ENCODE data around the gene ZDHHC11.

DNA sequence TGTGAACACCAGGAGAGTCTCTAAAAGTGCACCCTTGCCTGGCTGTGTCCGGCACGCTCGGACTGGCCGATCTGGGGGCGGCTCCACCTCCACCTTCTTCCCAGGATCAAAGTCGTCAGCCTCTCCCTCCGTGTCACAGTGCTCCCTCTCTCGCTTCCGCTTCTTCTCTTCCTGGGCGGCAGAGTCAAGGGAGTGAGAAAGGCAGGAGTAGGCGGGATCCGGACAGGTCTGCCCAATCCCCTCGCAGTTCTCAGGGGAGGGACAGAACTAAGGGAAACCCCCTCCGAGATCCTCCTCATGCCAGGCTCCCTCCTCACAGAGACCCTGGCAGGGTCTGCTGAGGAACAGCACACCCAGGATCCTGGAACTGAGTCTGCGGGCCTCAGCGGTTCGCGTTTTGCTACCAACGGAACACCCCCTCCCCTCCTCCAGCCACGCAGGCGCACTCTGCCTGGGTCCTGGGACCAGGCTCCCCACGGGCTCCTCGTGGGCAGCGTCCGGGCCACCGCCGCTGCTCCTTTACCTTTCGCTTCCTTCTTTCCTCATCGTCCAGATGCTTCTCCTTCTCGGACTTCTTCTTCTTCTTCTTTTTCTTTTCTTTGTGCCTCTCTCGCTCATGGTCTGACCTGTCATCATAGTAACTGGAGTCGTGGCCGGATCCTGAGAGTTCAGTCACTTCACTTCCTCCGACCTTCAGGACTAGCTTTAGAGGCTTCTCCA, 40.5 kb upstream of the ZDHHC11 start:
- TF ChIP-seq, protein P1, sequence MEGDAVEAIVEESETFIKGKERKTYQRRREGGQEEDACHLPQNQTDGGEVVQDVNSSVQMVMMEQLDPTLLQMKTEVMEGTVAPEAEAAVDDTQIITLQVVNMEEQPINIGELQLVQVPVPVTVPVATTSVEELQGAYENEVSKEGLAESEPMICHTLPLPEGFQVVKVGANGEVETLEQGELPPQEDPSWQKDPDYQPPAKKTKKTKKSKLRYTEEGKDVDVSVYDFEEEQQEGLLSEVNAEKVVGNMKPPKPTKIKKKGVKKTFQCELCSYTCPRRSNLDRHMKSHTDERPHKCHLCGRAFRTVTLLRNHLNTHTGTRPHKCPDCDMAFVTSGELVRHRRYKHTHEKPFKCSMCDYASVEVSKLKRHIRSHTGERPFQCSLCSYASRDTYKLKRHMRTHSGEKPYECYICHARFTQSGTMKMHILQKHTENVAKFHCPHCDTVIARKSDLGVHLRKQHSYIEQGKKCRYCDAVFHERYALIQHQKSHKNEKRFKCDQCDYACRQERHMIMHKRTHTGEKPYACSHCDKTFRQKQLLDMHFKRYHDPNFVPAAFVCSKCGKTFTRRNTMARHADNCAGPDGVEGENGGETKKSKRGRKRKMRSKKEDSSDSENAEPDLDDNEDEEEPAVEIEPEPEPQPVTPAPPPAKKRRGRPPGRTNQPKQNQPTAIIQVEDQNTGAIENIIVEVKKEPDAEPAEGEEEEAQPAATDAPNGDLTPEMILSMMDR (IDR thresholded peaks at IDR 0.05 in 2 of 3, conservative IDR thresholded peaks at IDR 0.05 in 1 of 3; ENCODE audit: borderline replicate concordance in 1 of 3, insufficient read depth in 1 of 3, low read depth in 2 of 3, low read length in 2 of 3), result no peak
- peak; percentile 19 for TF ChIP-seq SP1 (IDR thresholded peaks at IDR 0.05; ENCODE audit: low read depth)
- TF ChIP-seq RAD21 (IDR thresholded peaks at IDR 0.05; ENCODE audit: low read depth), result no peak
